Uterus (tissue), 2 donors: Measurements from ENCODE around the gene PKD2.

Source experiments
- CTCF ChIP-seq, 4 experiments: fragments of 200-600 bp in 2 of 4; fragments of 450-650 bp in 2 of 4; sonication (generic) in 2 of 4; IDR thresholded peaks; one replicate each; pipeline ENCODE4 v1.5.1; 2016 to 2019; ENCODE audit warnings: antibody characterized with exemption in 4 of 4, mild to moderate bottlenecking in 2 of 4, moderate library complexity in 1 of 4
- POLR2A ChIP-seq, 2 donors: fragments of 450-650 bp; IDR thresholded peaks; one replicate each; pipeline ENCODE4 v1.6.1; 2016; ENCODE audit warnings: antibody characterized with exemption in 2 of 2, mild to moderate bottlenecking in 1 of 2, moderate library complexity in 1 of 2

GRCh38 chr4:88045021-88045420, 37.6 kb downstream of the PKD2 start:
- TF ChIP-seq POLR2A (IDR thresholded peaks at IDR 0.05): no peak
- no peak for TF ChIP-seq CTCF (IDR thresholded peaks at IDR 0.05)
